Hippocampal formation (tissue), 2 donors: ENCODE results near the gene CCDC78.
"Not testable (repeated sequence)": the region's sequence is repeated elsewhere in the genome, so short reads cannot be mapped to it uniquely, and the experiment has no call there.

Experiments
- DNase-seq, 2 donors: peaks; one replicate each; lab custom pipeline; 2025; lab: John Stamatoyannopoulos, UW

CCDC78 gene

GRCh38 chr16:760545-761343 is 34.5 kb upstream of the CCDC78 start, which contains the start of gene MSLN:
TSS of gene MSLN (plus strand) at chr16:760734. CDS start at chr16:762681, 1,947 bp downstream.
- DNase-seq, result no peak

- DNase-seq, result no peak
Measured at GRCh38 chr16:760065-760464, 33.8 kb upstream of the CCDC78 start.

GRCh38 chr16:759110-759910 is 33.1 kb upstream of the CCDC78 start:
- DNase-seq, result no peak

GRCh38 chr16:756428-756827 is 30.2 kb upstream of the CCDC78 start:
- DNase-seq, result no peak

- DNase-seq, result no peak
Measured at GRCh38 chr16:754656-755055, 28.4 kb upstream of the CCDC78 start.

GRCh38 chr16:754121-754607 is 27.9 kb upstream of the CCDC78 start:
- DNase-seq, result not testable (repeated sequence)

GRCh38 chr16:752007-752312 is 25.7 kb upstream of the CCDC78 start:
- DNase-seq, result no peak

GRCh38 chr16:751152-752006 is 25.1 kb upstream of the CCDC78 start:
- DNase-seq, result peak in 1 of 2 donors; percentile 52

GRCh38 chr16:750485-750884 is 24.2 kb upstream of the CCDC78 start:
- no peak for DNase-seq

GRCh38 chr16:749010-749409 is 22.8 kb upstream of the CCDC78 start:
- DNase-seq, result no peak

- DNase-seq, result no peak
Measured at GRCh38 chr16:747978-748746, 21.9 kb upstream of the CCDC78 start.

GRCh38 chr16:746637-747036 is 20.4 kb upstream of the CCDC78 start:
- DNase-seq, result no peak

- DNase-seq, result no peak
Measured at GRCh38 chr16:745739-746138, 19.5 kb upstream of the CCDC78 start.

GRCh38 chr16:743794-744500 is 17.7 kb upstream of the CCDC78 start:
- DNase-seq, result no peak

- not testable (repeated sequence) for DNase-seq
Measured at GRCh38 chr16:742894-743293, 16.7 kb upstream of the CCDC78 start.

GRCh38 chr16:741986-742629 is 15.9 kb upstream of the CCDC78 start:
- no peak for DNase-seq

- DNase-seq, result peak; percentile 54 to 73
Measured at GRCh38 chr16:740764-741505, 14.7 kb upstream of the CCDC78 start, which contains the start of gene CIAO3. TSS of gene CIAO3 (minus strand) at chr16:740997. CDS start at chr16:740985, 12 bp downstream.

GRCh38 chr16:740459-740763 is 14.2 kb upstream of the CCDC78 start:
- no peak for DNase-seq
